ENCODE data around the gene NDUFAF5.
A peak's percentile ranks its signal among the peaks of the same experiment; 100 is the strongest.

NDUFAF5 gene

DNA sequence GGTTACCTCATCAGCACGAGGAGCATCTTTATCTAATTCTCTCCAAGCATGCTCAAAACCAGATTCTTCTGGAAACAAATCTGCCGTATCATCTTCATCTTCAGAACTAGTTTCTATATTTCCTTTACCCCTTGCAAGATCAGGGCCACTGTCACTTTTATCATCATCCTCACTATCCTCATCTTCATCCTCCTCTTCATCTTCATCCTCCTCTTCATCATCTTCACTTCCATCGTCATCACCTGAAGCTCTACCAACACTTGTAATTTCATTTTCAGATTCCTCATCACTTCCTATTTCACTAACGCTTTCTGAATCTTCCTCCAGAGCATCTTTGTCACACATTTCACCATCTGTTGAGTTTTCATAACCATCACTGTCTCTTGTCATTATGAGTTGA is 9.0 kb upstream of the NDUFAF5 start:
- no peak for DNase-seq

DNA sequence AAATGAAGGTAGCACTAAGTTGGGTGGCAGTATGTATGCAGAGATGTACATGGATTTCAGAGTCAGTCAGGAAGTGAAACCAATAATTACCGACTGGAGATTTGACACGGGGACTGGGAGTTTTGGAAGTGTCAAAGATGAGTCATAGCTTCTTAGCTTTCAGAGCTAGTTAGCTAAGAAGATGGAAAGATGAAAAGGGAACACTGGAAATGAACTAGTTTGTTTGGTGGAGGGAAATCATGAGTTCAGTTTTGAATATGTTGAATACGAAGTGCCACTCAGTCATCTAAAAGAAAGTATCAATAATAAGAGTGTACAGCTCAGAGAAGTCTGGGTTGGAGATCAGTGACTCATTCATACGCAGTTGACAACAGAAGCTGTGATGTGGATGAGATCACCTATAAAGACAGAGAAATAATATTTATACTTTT is 7.6 kb upstream of the NDUFAF5 start:
- DNase-seq = no peak

DNA sequence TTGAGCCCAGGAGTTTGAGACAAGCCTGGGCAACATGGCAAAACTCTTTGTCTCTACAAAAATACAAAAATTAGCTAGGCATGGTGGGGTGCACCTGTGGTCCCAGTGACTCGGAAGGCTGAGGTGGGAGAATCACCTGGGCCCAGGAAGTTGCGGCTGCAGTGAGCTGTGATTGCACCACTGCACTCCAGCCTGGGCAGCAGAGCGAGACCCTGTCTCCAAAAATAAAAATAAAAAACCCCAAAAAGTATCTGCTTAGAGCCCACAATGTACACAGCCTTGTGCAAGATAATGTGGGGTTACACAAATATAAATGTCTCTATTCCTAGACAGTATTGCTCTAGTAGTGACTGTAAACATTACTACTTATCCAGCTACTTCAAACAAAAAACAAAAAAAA is 6.0 kb upstream of the NDUFAF5 start:
- DNase-seq = no peak

DNA sequence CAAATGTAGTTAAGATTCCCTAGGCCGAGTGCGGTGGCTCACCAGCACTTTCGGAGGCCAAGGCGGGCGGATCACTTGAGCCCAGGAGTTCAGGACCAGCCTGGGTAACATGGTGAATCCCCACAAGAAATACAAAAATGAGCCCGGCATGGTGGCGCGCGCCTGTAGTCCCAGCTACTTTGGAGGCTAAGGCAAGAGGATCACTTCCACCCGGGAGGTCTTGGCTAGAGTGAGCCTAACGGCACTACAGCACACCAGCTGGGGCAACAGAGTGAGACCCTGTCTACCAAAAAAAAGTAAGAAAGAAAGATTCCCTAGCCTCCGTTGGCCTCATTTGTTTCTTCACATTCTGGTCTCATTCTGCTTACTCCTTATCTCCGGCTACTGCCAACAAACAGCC is 1.3 kb upstream of the NDUFAF5 start:
- DNase-seq = no peak

DNA sequence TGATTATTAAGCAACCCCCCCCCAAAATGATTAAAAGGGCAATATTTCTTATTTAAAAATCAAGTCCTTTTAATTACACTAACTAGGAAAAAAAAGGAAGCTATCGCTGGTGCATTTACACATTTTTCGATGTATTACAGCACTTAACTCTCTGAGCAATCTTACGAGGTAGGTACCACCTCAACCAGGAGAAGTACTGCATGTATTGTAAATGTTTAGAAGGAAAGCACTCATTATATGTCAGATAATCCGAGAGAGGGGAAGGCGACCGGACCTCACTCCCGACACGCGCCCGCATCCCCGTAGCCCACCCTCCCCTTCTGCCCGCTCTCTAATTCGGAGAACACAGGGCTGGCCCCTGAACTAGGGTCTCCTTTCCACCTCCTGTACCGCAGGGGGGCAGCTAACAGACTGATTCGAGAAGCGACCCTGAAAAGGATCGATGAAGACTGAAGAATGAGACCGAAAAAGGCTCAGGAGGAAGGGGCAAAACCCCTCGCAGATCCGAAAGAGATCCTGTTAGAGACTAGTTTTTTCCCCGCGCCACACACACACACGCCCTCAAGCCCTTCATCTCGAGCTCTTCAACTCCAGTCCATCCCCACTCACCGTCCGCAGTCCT is 446 bp upstream of the NDUFAF5 start:
- peak in 3 of 56 donors; percentile 39 to 55 (median 45) for DNase-seq

DNA sequence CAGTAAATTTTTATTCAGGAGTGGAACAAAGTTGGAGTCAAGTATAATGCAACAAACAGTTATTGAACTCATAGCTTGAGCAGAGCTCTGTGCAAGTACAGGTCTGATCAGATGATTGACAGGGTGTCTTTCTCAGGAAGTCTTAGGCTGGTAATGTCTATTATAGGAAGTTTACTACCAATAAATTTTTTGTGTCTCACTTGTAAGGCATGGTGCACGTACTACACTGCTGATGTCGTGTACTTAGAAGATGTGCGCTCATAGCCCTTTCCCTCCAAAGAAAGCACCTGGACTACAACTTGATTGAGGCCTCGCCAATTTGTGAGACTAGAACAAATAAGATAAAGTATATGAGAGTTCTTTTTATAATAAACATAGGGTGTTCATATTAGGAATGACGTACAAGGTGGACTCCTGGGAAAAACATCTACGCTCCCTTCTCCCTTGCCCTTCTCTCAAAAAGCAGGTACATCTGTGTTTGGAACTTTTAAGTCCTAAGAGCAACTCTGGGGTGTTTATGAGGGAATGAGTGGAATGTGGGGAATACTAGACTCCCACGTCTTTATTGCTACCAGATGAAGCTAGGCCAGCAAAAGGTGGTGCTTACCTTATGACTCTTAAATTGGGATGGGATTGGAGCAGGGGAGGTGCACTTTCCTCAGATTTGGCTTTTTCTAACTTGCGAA is 1.5 kb downstream of the NDUFAF5 start:
- DNase-seq = no peak

DNA sequence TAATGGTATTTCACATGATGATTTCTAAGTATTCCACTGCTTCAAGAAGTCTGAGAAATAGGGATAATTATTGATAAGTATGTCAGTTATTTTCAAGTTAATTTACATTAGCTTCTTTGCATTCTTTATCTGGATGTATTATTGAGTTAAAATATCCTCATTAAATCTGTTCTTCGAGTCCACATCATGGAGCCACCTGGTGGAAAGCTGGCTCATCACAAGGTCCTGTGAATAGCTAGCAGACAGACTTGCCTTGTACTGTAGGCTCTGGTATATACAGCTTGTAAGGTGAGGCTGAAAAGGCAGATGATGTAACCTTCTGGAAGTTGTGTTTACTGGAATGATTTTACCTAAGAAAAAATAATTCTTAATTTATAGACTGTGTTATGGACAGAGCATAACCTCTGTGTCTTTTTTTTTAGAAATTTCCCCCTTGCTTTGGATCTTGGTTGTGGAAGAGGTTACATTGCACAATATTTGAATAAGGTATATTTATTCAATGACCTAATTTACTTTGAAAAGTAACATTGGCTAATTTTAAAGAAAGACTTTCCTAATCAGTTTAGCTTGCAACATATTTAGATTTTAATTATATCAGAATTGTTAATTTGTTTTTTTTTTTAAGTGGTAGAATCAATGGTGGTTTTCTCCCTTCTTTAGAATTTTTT is 3.5 kb downstream of the NDUFAF5 start:
- DNase-seq = peak in 15 of 56 donors; percentile 4 to 57 (median 19)

DNA sequence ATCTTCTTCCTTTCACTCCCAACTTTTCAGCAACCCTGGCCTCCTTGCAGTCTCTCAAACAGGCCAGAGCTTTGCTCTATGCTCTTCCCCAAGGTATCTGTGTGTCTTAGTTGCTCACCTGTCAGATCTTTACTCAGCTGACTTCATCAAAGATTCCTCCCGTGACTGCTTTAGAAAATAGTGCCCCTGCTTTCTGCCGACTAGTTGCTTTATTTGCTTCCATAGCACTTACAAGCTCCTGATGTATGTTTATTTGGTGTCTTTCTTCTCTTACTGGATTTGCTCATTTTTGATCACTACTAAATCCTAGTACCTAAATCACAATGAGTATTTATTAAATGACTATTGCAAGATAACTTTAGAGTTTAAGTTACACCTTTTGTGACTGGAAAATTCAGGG is 5.9 kb downstream of the NDUFAF5 start:
- no peak for DNase-seq

DNA sequence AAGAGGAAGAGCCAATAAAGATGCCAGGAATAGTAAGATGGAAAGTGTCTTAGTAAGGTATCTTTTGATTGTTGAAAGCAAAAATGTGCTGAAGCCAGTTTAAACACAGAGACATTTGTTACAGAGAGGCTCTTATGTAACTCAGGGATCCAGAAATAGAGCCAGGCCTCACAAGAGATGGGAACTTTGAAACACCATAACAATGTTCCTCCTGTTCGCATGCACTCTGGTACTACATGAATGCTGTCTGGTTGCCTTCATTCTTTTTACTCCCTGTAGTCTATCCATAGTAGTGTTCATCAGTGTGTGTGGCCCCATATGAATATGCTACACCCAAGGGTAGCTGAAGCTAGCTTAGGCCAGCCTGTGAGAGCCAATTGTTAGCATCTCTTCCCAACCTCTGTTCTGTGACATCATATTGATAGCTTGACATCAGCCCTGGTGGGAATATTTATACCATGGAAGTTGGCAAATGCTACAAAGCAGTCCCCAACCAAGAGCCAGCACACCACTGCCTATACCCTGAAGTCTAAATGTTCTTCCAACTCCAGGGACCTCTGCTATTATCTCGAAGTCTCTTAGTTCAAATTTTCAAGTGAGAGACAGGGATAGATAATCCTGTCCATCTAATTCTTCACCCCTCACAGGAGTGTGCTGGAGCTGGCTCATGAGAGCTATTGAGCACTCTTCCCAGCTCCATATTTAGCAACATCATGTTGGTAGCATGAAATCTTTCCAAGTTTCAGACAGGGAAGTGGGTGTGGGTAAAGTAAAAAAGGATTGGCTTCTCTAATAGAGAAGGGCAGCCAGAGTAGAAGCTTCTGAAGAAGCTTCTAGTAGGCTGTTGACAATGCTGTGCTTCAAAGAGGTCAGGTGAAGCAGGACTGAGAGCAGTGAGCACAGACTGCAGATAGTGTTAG is 7.0 kb downstream of the NDUFAF5 start:
- DNase-seq = peak in 1 of 56 donors; percentile 10

DNA sequence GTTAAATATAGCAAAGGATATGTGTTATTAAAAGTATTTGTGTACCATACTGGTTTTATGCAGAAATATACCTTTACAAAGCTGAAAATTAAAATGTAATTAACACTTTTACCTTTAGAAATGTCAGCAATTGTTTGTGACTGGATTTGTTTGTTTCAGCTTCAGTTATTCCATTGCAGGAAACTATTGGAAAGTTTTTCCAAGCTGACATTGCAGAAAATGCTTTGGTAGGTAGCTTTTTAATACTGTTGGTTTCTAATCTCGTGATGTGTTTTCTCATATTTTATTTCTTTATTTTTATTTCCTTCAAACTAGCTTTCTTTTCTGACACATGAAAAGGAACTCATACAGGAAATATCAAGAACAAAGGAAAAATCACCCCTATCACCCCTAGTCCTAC is 8.2 kb downstream of the NDUFAF5 start:
- no peak for DNase-seq

DNA sequence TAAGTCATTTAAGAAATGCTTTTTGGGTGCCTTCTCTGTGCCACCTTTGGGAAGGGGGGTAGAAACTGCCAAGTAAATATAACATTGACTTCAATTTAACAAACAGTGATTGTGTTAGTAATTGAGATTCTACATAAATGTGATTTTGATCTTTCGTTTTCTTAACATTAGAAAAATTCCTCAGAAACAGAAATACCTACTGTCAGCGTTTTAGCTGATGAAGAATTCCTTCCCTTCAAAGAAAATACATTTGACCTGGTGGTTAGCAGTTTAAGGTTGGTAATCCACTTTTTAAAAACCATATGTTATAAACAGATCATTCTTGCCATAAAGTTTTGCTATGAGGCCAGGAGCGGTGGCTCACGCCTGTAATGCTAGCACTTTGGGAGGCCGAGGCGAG is 9.8 kb downstream of the NDUFAF5 start:
- DNase-seq = no peak

DNA sequence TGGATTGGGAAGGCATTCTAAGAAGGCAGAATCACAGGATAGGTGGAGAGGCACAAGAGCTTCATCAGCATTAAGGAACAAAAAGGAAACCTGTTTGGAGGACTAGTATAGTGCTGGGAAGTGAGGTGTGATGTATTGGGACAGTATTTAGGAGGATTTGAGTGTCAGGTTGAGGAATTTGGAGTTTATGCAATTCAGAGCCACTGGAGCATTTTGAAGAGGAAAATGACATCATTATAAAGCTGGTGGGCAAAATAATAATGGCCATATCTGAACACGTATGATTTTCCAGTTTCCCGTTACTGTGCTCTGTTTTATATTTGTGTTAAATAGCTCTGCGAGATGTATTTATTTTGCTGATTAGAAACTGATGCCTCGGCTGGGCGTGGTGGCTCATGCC is 14.2 kb downstream of the NDUFAF5 start:
- no peak for DNase-seq

DNA sequence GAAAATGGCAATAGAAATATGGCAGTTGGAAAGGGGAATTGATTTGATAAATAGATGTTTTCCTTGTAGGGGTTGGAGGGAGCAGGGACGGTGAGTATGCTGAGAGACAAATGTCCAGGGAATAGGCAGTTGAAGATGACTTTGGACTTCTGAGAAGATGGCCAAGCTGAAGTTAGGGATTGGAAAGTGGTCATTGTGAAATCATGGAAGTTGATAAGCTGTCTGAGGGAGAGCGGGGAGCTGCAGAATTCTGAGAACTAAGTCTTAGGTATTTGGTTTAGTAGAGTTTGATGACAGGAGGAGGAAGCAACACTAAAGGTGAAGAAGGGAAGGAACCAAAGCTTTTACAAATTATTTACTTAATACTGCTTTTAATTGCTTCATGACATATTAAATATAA is 15.1 kb downstream of the NDUFAF5 start:
- no peak for DNase-seq

DNA sequence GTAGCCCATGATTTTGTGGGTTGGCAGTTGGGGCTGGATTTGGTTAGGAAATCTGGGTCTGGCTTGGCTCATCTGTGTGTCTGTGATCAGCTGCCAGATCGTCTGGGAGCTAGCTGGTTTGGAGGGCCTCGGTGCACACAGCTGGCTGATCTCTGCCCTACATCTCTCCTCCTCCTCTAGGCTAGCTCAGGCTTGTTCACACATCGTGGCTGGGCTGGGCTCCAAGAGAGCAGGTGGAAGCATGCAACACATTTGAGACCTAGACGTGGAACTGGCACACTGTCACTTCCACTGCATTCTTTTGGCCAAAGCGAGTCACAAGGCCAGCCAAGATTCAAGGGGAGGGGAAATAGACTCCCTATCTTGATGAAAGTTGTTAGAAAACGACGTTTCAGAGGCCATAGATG is 15.9 kb downstream of the NDUFAF5 start:
- DNase-seq = peak in 36 of 56 donors; percentile 5 to 73 (median 25)

DNA sequence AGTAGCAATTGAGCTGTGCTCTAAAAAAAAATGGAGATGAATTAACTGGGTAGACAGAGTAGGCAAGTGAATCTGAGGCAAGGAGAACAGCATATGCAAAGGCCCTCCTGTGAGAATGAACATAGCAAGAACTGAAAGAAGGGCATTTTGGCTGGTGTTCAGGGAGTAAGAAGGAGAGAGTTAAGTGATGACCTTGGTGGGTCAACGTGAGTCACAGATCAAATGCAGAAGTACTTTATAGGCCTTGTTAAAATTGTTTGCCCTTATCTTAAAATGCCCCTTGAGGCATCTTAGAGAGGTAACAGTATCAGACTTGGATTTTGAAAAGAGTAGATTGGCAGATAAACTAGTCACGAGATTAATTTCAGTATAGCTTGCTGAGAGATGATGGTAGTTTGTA is 24.5 kb downstream of the NDUFAF5 start:
- no peak for DNase-seq

DNA sequence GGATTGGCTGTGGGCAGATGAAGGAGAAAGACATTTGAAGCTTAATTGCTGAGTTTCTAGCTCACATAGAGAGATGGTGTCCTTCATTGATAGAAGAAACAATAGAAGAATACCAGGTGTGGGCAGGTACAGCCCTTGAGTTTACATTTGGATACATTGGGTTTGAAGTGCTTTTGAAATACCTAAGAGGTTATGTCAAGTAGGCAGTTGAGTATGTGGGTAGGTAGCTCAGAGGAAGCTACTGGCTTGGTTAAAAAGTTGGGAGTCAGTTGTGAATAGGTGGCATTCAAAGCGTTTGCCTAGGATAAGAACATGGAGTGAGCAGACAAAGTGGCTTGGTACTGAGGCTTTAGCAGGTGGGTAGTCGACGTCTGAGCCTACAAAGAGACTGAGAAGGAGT is 25.0 kb downstream of the NDUFAF5 start:
- DNase-seq = no peak

DNA sequence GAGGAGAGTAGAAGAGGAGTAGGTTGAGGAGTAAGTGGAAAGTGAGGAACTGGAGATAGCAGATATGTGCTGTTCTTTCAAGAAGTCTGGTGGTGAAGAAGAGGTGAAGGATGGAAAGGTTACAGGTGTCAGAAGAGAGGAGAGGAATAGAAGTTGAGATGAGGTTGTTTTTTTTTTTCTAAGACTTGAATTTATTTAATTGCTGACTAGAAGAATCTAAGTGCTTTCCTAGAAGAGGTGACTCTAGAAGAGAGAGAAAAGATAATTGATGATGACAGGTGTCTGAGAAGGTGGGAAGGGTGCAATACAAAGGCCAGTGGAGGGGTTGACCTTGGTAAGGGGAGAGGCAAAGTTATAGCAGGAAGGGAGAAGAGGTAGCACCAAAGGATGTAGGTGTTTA is 25.6 kb downstream of the NDUFAF5 start:
- no peak for DNase-seq

DNA sequence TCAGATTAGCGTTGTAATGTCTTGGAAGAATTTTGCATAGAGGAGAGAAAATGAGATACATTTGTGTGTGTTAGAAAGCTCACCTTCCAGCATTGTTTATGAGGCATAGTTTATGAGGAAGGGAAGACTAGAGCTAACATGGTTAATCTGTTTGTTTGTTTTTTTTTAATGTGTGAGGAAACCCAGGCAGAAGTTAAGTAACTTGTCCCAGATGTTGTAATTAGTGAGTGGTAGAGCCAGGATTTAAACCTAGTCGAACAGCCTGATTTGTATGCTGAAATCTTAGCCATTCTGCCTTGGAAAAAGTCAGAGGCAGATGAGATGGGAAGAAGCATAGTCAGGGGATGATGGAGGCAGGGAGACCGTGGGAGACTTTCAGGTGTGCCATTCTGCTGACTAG is 29.1 kb downstream of the NDUFAF5 start:
- no peak for DNase-seq

DNA sequence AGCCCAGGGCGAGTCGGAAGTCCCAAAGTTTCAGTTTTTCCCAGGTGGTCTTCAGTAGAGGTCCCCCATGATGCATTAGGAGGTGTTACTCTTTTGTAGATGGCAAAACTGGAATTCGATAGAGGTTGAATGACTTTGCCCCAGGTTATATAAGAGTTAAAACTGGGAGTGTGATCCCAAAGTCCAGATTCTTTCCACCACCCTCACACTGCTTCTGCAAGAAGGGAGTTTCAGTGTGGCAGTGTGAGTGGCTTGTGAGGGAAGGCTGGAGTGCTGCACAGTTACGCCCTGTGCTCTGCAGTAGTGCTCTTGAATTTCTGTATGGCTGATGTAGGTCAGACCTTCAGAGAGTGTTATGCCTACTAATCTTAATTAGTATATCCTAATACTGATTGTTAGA is 29.8 kb downstream of the NDUFAF5 start:
- no peak for DNase-seq

DNA sequence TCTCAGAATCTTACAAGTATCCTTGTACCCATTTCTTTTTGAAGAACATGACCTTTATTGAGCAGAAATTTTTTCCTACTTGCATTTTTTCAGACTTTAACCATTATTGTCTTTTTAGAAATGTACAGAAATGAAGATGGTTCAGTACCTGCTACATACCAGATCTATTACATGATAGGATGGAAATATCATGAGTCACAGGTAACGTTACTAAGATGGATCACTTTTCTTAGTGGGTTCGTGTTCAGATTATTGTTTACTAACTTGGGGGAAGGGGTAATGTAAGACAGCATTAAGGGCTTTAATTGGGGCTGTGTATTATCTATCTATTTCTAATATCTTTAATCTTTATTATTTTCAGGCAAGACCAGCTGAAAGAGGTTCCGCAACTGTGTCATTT is 31.9 kb downstream of the NDUFAF5 start:
- DNase-seq = no peak

DNA sequence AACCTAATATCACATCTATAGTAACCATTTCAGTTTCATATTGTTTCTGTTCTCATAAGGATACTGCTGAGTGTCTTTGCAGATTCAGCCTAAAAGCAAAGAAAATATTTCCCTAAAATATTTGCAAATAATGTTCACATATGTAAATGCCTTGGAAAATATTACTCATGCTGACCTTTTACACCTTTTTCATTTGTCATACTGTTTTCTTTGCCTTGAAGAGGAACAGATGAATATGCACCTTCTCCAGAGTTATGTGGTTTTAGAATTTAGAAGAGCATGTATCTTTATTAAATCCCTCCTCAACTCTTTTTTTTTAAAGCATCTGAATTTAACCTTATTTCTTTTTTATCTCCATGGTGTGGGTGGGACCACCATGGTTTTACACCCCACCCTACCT is 32.5 kb downstream of the NDUFAF5 start:
- no peak for DNase-seq
